Measurements from ENCODE around the gene PLD4.
"Not testable (repeated sequence)": the region's sequence is repeated elsewhere in the genome, so short reads cannot be mapped to it uniquely, and the experiment has no call there.

Gene PLD4

DNA sequence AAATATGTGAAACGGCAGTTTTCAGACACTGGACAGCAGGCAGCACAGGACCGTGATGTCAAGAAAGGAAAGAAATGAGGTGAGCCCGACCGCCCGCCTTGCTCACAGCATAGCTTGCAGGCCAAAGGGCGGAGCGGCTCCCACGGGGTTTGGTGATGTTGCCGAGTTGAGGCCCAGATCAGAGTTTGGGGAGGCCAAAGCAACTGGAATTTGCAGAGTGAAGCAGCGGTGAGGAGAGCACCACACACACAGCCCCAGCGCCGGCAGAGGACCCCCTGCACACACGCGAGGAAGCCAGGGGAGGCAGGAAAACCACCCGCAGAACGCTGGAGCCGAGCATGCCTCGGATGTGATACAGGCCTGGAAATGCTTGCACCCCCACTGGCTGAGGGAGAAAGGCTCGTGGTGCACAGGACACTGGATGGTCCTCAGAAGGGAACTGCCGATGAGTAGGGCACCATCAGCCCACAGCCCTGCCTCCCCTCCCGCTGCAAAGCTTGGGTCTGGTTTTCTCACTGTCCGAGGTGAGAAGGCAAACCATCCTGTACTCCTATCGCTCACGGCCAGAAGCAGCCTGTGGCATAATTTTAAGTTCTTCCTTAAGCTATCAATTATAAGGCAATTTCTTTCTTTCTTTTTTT, 25.7 kb upstream of the PLD4 start:
- no peak for DNase-seq (ENCODE audit: low spot score)

- DNase-seq (ENCODE audit: low spot score): no peak
These were observed 24.9 kb upstream of the PLD4 start for GRCh38 chr14:104899781-104900180.

- DNase-seq (ENCODE audit: low spot score): no peak
These were observed 23.8 kb upstream of the PLD4 start for GRCh38 chr14:104900639-104901512.

- DNase-seq (ENCODE audit: low spot score): no peak
These were observed 20.7 kb upstream of the PLD4 start for GRCh38 chr14:104903990-104904389.

GRCh38 chr14:104904650-104905578, 19.8 kb upstream of the PLD4 start:
- DNase-seq (ENCODE audit: low spot score): not testable (repeated sequence)

DNA sequence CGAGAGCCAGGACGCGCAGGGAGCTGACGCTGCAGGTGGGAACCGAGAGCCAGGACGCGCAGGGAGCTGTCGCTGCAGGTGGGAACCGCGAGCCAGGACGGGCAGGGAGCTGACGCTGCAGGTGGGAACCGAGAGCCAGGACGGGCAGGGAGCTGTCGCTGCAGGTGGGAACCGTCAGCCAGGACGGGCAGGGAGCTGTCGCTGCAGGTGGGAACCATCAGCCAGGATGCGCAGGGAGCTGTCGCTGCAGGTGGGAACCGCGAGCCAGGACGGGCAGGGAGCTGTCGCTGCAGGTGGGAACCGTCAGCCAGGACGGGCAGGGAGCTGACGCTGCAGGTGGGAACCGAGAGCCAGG, 19.1 kb upstream of the PLD4 start:
- not testable (repeated sequence) for DNase-seq (ENCODE audit: low spot score)

DNA sequence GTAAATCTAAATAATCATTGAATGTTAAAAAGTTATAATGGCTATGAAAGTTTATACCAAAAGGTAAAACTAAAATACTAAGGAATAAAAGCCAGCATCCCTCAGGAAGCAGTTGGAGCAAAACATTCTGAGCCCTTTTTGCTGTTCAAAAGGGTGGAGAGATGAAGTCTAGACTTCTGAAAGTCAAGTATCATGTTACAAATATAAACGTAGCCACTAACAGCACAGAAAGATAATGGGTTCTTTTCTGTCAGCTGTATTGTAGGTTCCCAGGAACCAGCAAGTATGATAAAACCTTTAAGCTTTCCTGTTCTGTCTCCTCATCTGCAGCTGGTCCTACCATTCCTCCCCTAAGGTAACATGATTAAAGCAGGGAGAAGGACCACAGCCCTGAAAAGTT, 16.4 kb upstream of the PLD4 start:
- DNase-seq (ENCODE audit: low spot score): no peak

GRCh38 chr14:104912053-104912452, 12.6 kb upstream of the PLD4 start:
- no peak for DNase-seq (ENCODE audit: low spot score)

GRCh38 chr14:104913435-104913834, 11.2 kb upstream of the PLD4 start:
- DNase-seq (ENCODE audit: low spot score): no peak

DNA sequence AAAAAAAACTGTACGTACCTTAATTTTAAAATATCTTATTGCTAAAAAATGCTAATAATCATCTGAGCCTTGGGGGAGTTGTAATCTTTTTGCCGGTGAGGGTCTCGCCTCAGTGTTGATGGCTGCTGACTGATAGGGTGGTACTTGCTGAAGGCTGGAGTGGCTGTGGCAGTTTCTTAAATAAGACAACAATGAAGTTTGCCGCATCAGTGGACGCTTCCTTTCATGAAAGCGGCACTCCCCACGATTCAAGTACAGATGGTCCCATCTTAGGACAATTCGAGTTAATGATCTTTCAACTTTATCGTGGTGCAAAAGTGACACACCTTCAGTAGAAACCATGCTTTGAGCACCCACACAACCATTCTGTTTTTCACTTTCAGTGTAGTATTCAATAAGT, 7.6 kb upstream of the PLD4 start:
- no peak for DNase-seq (ENCODE audit: low spot score)

DNA sequence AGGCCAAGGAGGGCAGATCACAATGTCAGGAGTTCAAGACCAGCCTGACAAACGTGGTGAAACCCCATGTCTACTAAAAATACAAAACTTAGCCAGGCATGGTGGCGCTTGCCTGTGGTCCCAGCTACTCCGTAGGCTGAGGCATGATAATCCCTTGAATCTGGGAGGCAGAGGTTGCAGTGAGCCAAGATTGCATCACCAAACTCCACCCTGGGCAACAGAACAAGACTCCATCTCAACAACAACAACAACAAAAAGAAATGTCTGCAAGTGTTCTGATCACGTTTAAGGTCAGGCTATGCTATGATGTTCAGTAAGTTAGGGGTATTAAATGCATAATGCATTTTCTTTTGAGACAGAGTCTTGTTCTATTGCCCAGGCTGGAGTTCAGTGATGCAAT, 6.7 kb upstream of the PLD4 start:
- DNase-seq (ENCODE audit: low spot score): no peak

GRCh38 chr14:104919152-104919992, 5.3 kb upstream of the PLD4 start:
- not testable (repeated sequence) for DNase-seq (ENCODE audit: low spot score)

DNA sequence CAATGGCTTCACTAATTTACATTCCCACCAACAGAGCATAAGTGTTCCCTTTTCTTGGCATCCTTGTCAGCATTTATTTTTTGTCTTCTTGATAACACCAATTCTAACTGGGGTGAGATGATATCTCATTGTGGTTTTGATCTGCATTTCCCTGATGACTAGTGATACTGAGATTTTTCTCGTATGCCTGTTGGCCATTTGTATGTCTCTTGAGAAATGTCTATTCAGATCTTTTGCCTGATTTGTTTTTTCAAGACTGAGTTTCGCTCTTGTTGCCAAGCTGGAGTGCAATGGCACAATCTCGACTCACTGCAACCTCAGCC, 4.7 kb upstream of the PLD4 start:
- DNase-seq (ENCODE audit: low spot score): no peak

DNA sequence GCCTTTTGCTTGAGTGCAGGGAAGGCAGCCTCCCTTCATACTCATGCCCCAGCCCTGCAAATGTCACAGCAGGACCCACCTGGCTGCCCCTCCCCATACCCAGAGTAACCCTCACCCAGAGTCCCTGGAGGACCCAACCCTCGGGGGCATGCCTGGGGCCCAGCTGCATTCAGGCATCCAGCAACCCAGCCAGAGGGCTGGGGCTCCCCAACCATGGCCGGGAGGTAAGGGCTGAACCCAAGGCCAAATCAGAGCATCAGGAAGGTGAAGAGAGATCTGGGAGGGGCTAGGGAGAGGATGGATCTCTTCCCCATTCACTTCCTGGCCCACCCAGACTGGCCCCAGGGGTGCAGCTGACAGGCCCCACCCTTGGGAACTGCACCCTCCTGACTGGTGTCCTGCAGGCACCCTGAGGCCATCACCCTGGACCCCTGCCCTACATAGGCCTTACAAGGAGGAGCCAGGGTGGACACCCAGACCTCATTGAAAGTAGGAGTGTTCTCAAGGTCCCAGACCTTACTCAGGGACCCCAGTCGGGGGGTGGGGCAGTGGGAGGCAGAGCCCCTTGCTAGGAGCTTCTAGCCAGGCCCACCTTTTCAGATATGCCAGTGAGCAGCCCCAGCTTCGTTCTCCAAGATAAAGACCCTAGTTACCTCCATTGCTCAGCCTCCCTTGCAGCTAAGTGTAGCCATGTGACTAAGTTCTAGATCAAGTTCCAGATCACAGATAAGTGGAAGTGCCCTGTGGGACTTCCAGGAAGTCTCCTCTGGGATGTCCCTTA, 849 bp upstream of the PLD4 start:
- no peak for DNase-seq (ENCODE audit: low spot score)

DNA sequence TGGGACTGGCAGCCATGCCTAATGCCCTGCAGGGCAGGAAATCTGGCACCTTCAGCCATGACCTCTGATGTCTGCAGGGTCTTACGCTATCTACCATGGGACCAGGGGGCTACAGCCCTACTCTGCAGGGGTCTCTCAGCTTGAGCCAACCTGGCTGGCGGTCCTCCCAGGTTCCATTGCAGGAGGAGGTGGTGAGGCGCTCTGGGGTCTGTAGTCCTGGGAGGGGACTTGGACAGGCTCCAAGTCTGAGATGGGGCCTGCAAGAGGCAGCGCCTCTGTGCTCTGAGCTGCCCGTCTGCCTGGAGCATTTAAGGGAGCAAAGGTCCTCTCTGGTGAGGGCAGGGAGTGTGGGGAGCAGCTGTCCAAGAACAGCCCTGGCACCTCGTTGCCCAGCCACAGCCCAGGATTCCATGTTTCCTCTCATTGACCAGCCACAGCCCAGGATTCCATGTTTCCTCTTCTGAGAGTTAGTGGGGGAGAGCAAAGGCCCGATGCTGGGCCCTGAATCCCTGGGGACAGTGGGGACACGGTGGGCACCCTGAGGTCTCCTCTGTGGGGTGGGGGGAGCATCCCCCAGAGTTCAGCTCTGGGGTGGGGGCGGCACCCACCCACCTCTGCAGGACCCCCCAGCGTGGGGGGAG, 655 bp downstream of the PLD4 start:
- no peak for DNase-seq (ENCODE audit: low spot score)

- DNase-seq (ENCODE audit: low spot score): no peak
These were observed 1.4 kb downstream of the PLD4 start for GRCh38 chr14:104925855-104926609.

GRCh38 chr14:104926619-104927431, 2.1 kb downstream of the PLD4 start:
- DNase-seq (ENCODE audit: low spot score): no peak

GRCh38 chr14:104927432-104927816, 2.7 kb downstream of the PLD4 start:
- no peak for DNase-seq (ENCODE audit: low spot score)

DNA sequence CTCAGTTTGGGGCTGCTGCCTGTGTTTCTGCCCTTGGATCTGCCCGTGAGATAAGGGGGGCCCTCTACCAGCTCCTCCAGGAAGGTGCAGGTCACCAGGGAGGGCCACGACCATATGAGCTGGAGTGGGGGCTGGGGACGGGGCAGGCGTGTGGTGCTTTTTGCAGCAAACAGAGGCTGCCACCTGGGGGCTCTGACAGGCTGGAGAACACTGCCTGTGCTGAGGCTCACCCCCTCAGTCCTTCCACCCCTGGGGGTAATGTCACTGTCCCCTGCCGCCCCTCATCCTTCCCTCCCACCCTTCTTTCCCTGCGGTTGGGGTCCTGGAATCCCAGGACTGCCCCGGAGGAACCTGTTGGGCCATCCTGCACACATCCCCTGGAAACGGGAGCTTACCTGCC, 3.2 kb downstream of the PLD4 start:
- no peak for DNase-seq (ENCODE audit: low spot score)
